Fibroblast of the aortic adventitia (primary cell): ENCODE data around the gene RUFY4. TPM values are rescaled to one million over a fixed set of nuclear protein-coding genes. Genes with fewer than 3 reads are reported as not detected.

Experiments used
- DNase-seq: peaks from one replicate; pipeline ENCODE4 v3.0.0-alpha.2; 2010; ENCODE audit warnings: low read depth
- H3K4me3 ChIP-seq: 2 replicates; pipeline ENCODE4 v1.5.1; 2011; ENCODE audit warnings: low read depth, mild to moderate bottlenecking, control low read depth, low read length, moderate library complexity
- CTCF ChIP-seq: IDR thresholded peaks from 2 replicates; pipeline ENCODE4 v1.5.1; 2011; ENCODE audit warnings: mild to moderate bottlenecking, low read length, control low read depth, inconsistent platforms; ENCODE audit not compliant: insufficient read depth
- total RNA-seq: library from RNA; depleted of rRNA; stranded (reverse); fragments of >200 nt; gene quantifications from 2 replicates; pipeline ENCODE4 v1.2.3, GENCODE V29; 2012; ENCODE audit warnings: low replicate concordance

The RUFY4 gene
- total RNA-seq, 1 donor = not detected

DNA sequence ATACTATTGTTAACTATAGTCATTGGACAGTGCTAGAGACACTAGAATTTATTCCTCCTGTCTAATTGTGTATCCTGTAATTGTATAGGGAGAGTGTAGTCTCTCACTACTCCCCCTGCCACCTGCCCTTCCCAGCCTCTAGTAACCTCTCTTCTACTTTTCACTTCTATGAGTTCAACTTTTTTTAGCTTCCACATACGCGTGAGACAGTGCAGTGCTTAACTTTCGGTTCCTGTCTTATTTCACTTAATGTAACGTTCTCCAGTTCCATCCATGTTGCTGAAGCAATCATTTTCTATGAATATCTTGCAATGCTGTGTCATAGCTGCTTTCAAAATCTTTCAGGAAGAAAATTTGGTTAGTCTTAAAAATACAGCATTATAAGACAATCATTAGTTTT is 22.8 kb upstream of the RUFY4 start:
- H3K4me3 ChIP-seq = no peak overlapping the region
- DNase-seq = no peak
- no peak for TF ChIP-seq CTCF

DNA sequence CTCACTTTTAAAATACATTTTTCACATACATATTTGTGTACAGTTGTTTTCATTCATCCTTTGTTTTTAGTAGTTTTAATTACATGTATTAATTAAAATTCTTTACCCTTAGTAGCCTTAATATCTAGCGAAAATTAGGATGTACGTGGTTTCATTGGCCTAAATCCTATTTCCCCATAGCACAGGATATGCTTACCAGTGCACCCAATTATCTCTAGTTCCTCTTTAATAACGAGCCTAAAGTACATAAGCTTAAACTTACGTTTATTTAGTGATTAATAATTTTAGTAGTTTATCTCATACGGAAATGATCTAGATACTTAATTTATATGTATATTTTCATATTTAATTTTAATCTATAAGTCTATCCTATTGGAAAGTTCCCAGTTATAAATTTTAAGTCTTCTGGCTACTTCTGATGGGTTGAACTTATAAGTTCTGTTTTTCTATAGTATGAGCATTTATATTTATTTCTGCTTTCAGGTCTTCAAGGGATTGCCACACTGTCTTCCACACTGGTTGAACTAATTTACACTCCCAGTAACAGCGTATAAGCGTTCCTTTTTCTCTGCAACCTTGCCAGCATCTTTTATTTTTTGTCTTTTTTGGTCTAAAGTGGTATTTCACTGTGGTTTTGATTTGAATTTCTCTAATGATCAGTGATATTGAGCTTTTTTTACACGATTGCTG is 21.4 kb upstream of the RUFY4 start:
- no peak for TF ChIP-seq CTCF
- no peak overlapping the region for H3K4me3 ChIP-seq
- DNase-seq = no peak

DNA sequence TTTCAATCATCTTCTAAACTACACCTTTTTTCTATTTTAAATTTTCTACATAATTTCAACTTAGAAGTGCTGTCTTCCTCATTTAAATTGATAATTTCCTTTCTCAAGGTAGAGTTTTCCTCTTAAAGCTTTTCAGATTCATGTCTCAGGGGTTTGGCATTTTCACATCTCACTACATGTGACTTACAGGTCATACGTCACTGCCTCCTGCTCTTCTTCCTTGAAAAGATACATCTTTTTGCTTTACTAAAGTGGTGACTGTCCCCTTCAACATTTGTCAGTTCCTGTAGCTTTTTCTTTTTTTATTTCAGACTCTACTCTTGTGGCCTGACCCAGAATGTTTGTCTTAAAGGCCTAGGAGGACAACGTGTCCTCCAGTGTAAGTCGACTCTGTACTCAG is 17.1 kb upstream of the RUFY4 start:
- TF ChIP-seq CTCF = no peak
- DNase-seq = no peak
- H3K4me3 ChIP-seq = no peak overlapping the region

DNA sequence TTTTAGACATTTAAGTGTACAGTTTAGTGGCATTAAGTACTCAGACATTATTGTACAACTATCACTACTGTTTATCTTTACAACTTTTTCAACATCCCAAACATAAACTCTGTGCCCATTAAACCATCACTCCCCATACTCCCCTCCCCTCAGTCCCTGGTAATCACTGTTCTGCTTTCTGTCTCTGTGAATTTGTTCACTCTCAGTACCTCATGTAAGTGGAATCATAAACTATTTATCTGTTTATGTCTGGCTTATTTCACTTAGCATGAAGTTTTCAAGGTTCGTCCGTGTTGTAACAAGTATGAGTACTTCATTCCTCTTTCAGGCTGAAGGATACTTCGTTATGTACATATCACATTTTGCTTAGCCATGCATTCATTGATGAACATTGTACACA is 9.8 kb upstream of the RUFY4 start:
- TF ChIP-seq CTCF = no peak
- no peak for DNase-seq
- no peak overlapping the region for H3K4me3 ChIP-seq

DNA sequence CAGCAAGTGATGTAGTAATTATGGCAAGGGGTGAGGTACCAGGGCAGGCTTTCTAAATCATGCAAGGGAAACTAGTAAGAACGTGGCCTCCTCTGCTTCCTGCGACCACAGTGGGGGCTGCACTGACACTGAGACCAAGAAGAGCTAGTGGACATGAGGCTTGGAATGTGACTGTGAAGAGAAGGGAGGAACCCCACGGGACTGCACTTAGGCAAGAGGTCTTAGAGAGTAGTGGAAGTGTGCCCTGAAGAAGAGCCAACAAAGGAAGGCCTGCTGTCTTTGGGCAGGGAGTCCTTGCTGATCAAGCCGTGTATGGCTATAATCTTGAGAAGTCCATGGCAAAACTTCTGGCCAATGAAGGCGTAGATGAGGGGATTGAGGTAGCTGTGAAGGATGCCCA is 8.9 kb upstream of the RUFY4 start:
- TF ChIP-seq CTCF = no peak
- H3K4me3 ChIP-seq = no peak overlapping the region
- no peak for DNase-seq

DNA sequence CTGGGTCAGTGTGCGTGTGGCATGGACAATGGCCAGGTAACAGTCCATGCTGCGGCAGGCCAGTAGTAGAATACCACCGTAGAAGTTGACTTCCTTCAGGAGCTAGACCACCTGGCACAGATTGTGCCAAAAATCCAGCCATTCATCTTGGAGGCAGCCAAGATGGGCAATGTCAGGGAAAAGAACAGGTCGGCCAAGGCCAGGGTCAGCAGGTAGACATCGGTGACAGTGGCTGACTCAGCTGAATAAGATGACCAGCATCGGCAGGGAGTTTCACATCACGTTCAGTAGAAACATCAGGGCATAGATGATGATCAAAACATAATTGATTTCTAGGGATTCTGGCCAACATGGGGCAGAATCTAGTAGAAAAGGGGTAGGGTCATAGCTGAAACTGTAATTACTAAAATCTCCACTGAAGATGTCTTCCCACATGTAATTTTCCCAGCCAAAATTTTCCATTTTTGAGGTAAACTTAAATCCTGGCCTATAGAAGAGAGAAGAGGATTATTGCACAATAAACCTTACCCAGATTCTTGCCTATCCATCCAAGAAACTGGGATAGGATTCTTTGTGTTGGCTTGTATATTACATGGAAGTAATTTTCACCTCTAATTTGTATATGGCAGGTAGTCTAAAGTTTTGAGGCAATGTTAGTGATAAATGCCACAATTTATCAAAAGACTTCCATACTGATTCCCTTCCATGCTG is 7.9 kb upstream of the RUFY4 start:
- H3K4me3 ChIP-seq = no peak overlapping the region
- no peak for TF ChIP-seq CTCF
- no peak for DNase-seq
